K562 (cell line): ENCODE data around the gene USP15. TPM values are rescaled to one million over a fixed set of nuclear protein-coding genes. Genes with fewer than 3 reads are reported as not detected.

Experiments
- CBX5 ChIP-seq: IDR thresholded peaks from 2 replicates; pipeline ENCODE4 v1.6.1; 2014; ENCODE audit warnings: low read depth, borderline replicate concordance
- CC2D1A ChIP-seq: fragments of 450-650 bp; IDR thresholded peaks from 2 replicates; pipeline ENCODE4 v1.6.1; 2017; ENCODE audit warnings: mild to moderate bottlenecking
- CXXC5 ChIP-seq: fragments of 250-450 bp; sonication (Bioruptor Pico); IDR thresholded peaks from 2 replicates; pipeline ENCODE4 v1.8.0; 2022; ENCODE audit warnings: inconsistent platforms, mild to moderate bottlenecking, moderate library complexity
- EP300 ChIP-seq: IDR thresholded peaks from 2 replicates; pipeline ENCODE4 v1.6.1; 2012; ENCODE audit warnings: low read length, improper control_type of control experiment
- FOXM1 ChIP-seq, 2 experiments: fragments of 450-650 bp in 1 of 2; sonication (generic) in 1 of 2; formaldehyde crosslinking in 1 of 2; IDR thresholded peaks; 2 replicates each; pipeline versions ENCODE4 v1.6.1 to v1.9.0; 2017 to 2022; ENCODE audit warnings: low read depth in 2 of 2, mild to moderate bottlenecking in 2 of 2, missing genetic modification reagents in 1 of 2, moderate library complexity in 1 of 2
- KDM4B ChIP-seq, 2 experiments: fragments of 450-650 bp in 1 of 2; sonication (generic) in 1 of 2; IDR thresholded peaks; 2 replicates each; pipeline ENCODE4 v1.6.1; 2016 to 2017; ENCODE audit warnings: borderline replicate concordance in 2 of 2, antibody characterized with exemption in 1 of 2, low read depth in 1 of 2, mild to moderate bottlenecking in 1 of 2
- MCM2 ChIP-seq: fragments of 450-650 bp; IDR thresholded peaks from 2 replicates; pipeline ENCODE4 v1.6.1; 2017; ENCODE audit warnings: low read depth, mild to moderate bottlenecking
- MED1 ChIP-seq: sonication (generic); formaldehyde crosslinking; IDR thresholded peaks from 2 replicates; pipeline ENCODE4 v1.8.1; 2023; ENCODE audit warnings: missing genetic modification reagents, borderline replicate concordance
- PRDM10 ChIP-seq: fragments of 450-650 bp; IDR thresholded peaks from 2 replicates; pipeline ENCODE4 v1.6.1; 2018; ENCODE audit not compliant: partially characterized antibody
- SIN3A ChIP-seq, 2 experiments: fragments of 150-350 bp in 1 of 2; IDR thresholded peaks; 2 replicates each; pipeline ENCODE4 v1.6.1; 2011 to 2016; ENCODE audit warnings: borderline replicate concordance in 2 of 2, low read depth in 2 of 2, low read length in 2 of 2, mild to moderate bottlenecking in 2 of 2, moderate library complexity in 2 of 2; ENCODE audit not compliant: control insufficient read depth in 1 of 2
- TCF7L2 ChIP-seq: fragments of 150-350 bp; IDR thresholded peaks from 2 replicates; pipeline ENCODE4 v1.6.1; 2016; ENCODE audit warnings: low read depth, mild to moderate bottlenecking, low read length, moderate library complexity
- USF2 ChIP-seq: sonication (generic); formaldehyde crosslinking; IDR thresholded peaks from 2 replicates; pipeline ENCODE4 v1.5.0; 2020; ENCODE audit warnings: missing genetic modification reagents
- ZBTB2 ChIP-seq: fragments of 450-650 bp; IDR thresholded peaks from 2 replicates; pipeline ENCODE4 v1.6.1; 2016; ENCODE audit warnings: antibody characterized with exemption
- ZBTB7A ChIP-seq: IDR thresholded peaks from 2 replicates; pipeline ENCODE4 v1.6.1; 2011; ENCODE audit warnings: low read depth, mild to moderate bottlenecking, low read length, moderate library complexity, borderline replicate concordance; ENCODE audit not compliant: control insufficient read depth
- ZNF282 ChIP-seq: sonication (generic); formaldehyde crosslinking; IDR thresholded peaks from 2 replicates; pipeline ENCODE4 v1.8.1; 2023; ENCODE audit warnings: missing genetic modification reagents
- polyA plus RNA-seq, 8 experiments: library from polyadenylated mRNA; depleted of rRNA in 4 of 8; stranded (reverse) in 5 of 8; unstranded in 3 of 8; fragments of >200 nt; fragmentation: Nextera tagmentation in 2 of 8; fragmentation: Illumina TruSeq in 1 of 8; extraction: Ambion mirVana in 2 of 8; extraction: Trizol in 1 of 8; gene quantifications; 2 replicates each; pipeline versions ENCODE4 v1.2.1 to v1.2.3, GENCODE V29; 2011 to 2014; ENCODE audit warnings: inconsistent platforms in 1 of 8, missing spikeins in 1 of 8
- total RNA-seq, 7 experiments: library from RNA; depleted of rRNA in 6 of 7; stranded (reverse); fragments of >200 nt in 6 of 7; fragmentation: Illumina TruSeq in 2 of 7; extraction: Trizol in 2 of 7; gene quantifications; 2 replicates each; pipeline versions ENCODE4 v1.2.1 to v1.2.3, GENCODE V29; 2011 to 2021; ENCODE audit warnings: low replicate concordance in 1 of 7
- TF ChIP-seq, protein P1 (sequence below): fragments of 450-650 bp; formaldehyde crosslinking; IDR thresholded peaks from 2 replicates; pipeline ENCODE4 v1.4.0; 2020; ENCODE audit warnings: mild to moderate bottlenecking, mixed read lengths
- TF ChIP-seq, protein P2 (sequence below): fragments of 250-450 bp; sonication (Bioruptor Pico); IDR thresholded peaks from 2 replicates; pipeline ENCODE4 v1.4.0; 2020; ENCODE audit warnings: borderline replicate concordance

USP15 gene
- total and polyA plus RNA-seq, 9 of the 15 experiments (the other 6 are each of a cell fraction or from before 2014, with no cell fraction given): 140 to 272 (median 182) TPM

DNA sequence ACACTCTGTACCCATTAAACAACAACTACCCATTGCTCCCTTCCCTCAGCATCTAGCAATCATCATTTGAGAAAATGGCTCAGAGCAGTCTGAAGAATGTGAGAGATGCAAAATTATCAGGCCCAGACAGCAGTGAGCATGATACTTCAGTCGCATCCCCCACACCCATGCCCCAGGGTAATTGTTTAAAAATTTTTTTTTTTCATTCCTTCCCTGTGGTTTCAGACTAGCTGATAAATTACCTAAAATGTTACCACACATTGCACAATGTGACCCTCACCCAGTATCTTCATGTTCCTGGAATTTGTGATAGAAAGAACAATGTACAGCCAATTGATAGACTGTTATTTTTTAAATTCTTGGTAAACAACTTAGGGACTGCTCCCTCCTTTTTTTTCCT lies 11.3 kb upstream of the USP15 start (continued):
- TF ChIP-seq, protein P1, sequence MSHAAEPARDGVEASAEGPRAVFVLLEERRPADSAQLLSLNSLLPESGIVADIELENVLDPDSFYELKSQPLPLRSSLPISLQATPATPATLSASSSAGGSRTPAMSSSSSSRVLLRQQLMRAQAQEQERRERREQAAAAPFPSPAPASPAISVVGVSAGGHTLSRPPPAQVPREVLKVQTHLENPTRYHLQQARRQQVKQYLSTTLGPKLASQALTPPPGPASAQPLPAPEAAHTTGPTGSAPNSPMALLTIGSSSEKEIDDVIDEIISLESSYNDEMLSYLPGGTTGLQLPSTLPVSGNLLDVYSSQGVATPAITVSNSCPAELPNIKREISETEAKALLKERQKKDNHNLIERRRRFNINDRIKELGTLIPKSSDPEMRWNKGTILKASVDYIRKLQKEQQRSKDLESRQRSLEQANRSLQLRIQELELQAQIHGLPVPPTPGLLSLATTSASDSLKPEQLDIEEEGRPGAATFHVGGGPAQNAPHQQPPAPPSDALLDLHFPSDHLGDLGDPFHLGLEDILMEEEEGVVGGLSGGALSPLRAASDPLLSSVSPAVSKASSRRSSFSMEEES: no peak
- TF ChIP-seq TCF7L2 (no peak), PRDM10 (no peak), ZBTB7A (no peak), CXXC5 (CRISPR knock-in tag) (peak; percentile 16; the same call in 1 of the 2 replicates), EP300 (peak; percentile 93), USF2 (no peak), MED1 (CRISPR knock-in tag) (no peak), MCM2 (no peak), FOXM1 (IDR thresholded peaks at IDR 0.05; ENCODE audit: low read depth) (peak; percentile 98), FOXM1 (CRISPR knock-in tag; IDR thresholded peaks at IDR 0.05; ENCODE audit: low read depth) (no peak), CC2D1A (peak; percentile 56), SIN3A (IDR thresholded peaks at IDR 0.05; ENCODE audit: borderline replicate concordance in 2 of 2, control insufficient read depth in 1 of 2, low read depth in 2 of 2, low read length in 2 of 2) (no peak), CBX5 (no peak), ZBTB2 (no peak), ZNF282 (CRISPR knock-in tag) (no peak), KDM4B (IDR thresholded peaks at IDR 0.05; ENCODE audit: borderline replicate concordance in 2 of 2, low read depth in 1 of 2) (no peak)
- TF ChIP-seq, protein P2, sequence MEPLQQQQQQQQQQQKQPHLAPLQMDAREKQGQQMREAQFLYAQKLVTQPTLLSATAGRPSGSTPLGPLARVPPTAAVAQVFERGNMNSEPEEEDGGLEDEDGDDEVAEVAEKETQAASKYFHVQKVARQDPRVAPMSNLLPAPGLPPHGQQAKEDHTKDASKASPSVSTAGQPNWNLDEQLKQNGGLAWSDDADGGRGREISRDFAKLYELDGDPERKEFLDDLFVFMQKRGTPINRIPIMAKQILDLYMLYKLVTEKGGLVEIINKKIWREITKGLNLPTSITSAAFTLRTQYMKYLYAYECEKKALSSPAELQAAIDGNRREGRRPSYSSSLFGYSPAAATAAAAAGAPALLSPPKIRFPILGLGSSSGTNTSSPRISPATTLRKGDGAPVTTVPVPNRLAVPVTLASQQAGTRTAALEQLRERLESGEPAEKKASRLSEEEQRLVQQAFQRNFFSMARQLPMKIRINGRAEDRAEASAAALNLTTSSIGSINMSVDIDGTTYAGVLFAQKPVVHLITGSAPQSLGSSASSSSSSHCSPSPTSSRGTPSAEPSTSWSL (CRISPR knock-in tag): no peak
